GM12872 (cell line): Measurements from ENCODE around the gene DEAF1.

Experiments used
- CTCF ChIP-seq: IDR thresholded peaks from 3 replicates; pipeline ENCODE4 v1.5.1; 2011; ENCODE audit warnings: low read depth, mild to moderate bottlenecking, low read length, moderate library complexity; ENCODE audit not compliant: insufficient read depth

DEAF1 gene

GRCh38 chr11:598005-598680 lies 96.9 kb downstream of the DEAF1 start:
- TF ChIP-seq CTCF = no peak

GRCh38 chr11:597166-597725 lies 97.8 kb downstream of the DEAF1 start:
- peak; percentile 53; the same call in 2 of the 3 replicates for TF ChIP-seq CTCF

GRCh38 chr11:596374-596773 lies 98.6 kb downstream of the DEAF1 start:
- TF ChIP-seq CTCF = no peak

GRCh38 chr11:595400-595799 lies 99.6 kb downstream of the DEAF1 start:
- TF ChIP-seq CTCF = no peak
